GM19397 (cell line): Measurements from ENCODE around the gene NCBP2.
A peak's percentile ranks its signal among the peaks of the same experiment; 100 is the strongest.
"Not testable (repeated sequence)": the region's sequence is repeated elsewhere in the genome, so short reads cannot be mapped to it uniquely, and the experiment has no call there.

Source experiments
- ATAC-seq: cut with Tn5 transposase; IDR thresholded peaks from one replicate; pipeline ENCODE4 v1.9.1; 2021; ENCODE audit warnings: mild to moderate bottlenecking, moderate library complexity; ENCODE audit not compliant: unreplicated experiment

NCBP2 gene

GRCh38 chr3:196968233-196969133 lies 26.2 kb upstream of the NCBP2 start, which contains the start of gene PIGZ:
Gene PIGZ, minus strand, starts transcription at chr3:196968833. Its CDS starts 16,802 bp downstream, at chr3:196952031.
- peak; percentile 67 for ATAC-seq

GRCh38 chr3:196967412-196968232 lies 25.3 kb upstream of the NCBP2 start:
- ATAC-seq = no peak

GRCh38 chr3:196966526-196967401 lies 24.4 kb upstream of the NCBP2 start:
- no peak for ATAC-seq

GRCh38 chr3:196965804-196966173 lies 23.5 kb upstream of the NCBP2 start:
- ATAC-seq = no peak

GRCh38 chr3:196965112-196965803 lies 22.9 kb upstream of the NCBP2 start:
- ATAC-seq = no peak

- no peak for ATAC-seq
These were observed 21.3 kb upstream of the NCBP2 start for GRCh38 chr3:196963631-196963953.

- no peak for ATAC-seq
These were observed 20.8 kb upstream of the NCBP2 start for GRCh38 chr3:196962930-196963630.

- no peak for ATAC-seq
These were observed 20.0 kb upstream of the NCBP2 start for GRCh38 chr3:196962108-196962929.

GRCh38 chr3:196954832-196955231 lies 12.5 kb upstream of the NCBP2 start:
- ATAC-seq = no peak

- no peak for ATAC-seq
These were observed 9.0 kb upstream of the NCBP2 start for GRCh38 chr3:196951371-196951770.

- no peak for ATAC-seq
These were observed 7.4 kb upstream of the NCBP2 start for GRCh38 chr3:196949750-196950149.

GRCh38 chr3:196949285-196949619 lies 6.9 kb upstream of the NCBP2 start:
- ATAC-seq = no peak

GRCh38 chr3:196948442-196949284 lies 6.3 kb upstream of the NCBP2 start:
- ATAC-seq = no peak

GRCh38 chr3:196947860-196948441 lies 5.6 kb upstream of the NCBP2 start:
- no peak for ATAC-seq

GRCh38 chr3:196947136-196947859 lies 5.0 kb upstream of the NCBP2 start:
- no peak for ATAC-seq

GRCh38 chr3:196944037-196944790 lies 1.9 kb upstream of the NCBP2 start:
- ATAC-seq = not testable (repeated sequence)
